ENCODE data around the gene SRMS. TPM values are rescaled to one million over a fixed set of nuclear protein-coding genes. Genes with fewer than 3 reads are reported as not detected.

The SRMS gene
- total RNA-seq, 1 donor = not detected

DNA sequence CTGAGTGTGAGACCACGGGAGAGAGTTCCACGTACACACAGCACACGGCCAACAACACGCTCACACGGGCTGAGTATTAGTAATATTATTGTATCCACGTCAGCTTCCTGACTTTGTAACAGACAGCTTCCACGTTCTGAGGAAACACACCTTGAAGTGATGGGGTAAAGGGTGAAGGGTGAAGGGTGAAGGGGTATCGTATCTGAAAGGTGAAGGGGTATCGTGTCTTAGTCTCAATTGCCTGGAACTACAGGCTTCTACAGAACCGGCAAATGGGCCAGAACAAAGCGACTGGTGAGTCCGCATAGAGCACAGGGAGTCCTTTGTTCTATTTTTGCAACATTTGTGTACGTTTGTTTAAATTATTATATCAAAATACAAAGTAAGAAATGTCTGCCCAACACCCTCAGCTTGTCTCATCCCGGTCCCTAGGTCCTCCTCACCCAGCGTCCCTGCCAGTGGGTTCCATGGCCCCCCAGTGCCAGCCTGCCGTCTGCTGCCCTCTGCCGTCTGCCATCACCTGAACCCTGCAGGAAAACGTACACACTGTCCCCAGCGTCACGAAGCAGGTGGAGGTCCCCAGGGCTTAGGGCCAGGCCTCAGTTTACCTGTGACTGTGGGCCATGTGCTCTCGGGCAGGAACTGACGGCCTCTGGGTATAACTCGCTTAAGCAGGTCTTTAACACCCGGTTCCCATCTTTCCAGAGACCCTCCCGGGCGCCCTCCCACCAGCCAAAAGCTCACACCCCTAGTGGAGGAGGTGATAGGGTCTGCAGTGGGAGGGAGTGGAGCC is 30.9 kb upstream of the SRMS start:
- DNase-seq (ENCODE audit: low read depth) = no peak
- H3K4me3 ChIP-seq (ENCODE audit: low read depth, low read length) = no peak overlapping the region
- TF ChIP-seq, protein P1, sequence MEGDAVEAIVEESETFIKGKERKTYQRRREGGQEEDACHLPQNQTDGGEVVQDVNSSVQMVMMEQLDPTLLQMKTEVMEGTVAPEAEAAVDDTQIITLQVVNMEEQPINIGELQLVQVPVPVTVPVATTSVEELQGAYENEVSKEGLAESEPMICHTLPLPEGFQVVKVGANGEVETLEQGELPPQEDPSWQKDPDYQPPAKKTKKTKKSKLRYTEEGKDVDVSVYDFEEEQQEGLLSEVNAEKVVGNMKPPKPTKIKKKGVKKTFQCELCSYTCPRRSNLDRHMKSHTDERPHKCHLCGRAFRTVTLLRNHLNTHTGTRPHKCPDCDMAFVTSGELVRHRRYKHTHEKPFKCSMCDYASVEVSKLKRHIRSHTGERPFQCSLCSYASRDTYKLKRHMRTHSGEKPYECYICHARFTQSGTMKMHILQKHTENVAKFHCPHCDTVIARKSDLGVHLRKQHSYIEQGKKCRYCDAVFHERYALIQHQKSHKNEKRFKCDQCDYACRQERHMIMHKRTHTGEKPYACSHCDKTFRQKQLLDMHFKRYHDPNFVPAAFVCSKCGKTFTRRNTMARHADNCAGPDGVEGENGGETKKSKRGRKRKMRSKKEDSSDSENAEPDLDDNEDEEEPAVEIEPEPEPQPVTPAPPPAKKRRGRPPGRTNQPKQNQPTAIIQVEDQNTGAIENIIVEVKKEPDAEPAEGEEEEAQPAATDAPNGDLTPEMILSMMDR (IDR thresholded peaks at IDR 0.05; ENCODE audit: insufficient read depth, low read length) = no peak

DNA sequence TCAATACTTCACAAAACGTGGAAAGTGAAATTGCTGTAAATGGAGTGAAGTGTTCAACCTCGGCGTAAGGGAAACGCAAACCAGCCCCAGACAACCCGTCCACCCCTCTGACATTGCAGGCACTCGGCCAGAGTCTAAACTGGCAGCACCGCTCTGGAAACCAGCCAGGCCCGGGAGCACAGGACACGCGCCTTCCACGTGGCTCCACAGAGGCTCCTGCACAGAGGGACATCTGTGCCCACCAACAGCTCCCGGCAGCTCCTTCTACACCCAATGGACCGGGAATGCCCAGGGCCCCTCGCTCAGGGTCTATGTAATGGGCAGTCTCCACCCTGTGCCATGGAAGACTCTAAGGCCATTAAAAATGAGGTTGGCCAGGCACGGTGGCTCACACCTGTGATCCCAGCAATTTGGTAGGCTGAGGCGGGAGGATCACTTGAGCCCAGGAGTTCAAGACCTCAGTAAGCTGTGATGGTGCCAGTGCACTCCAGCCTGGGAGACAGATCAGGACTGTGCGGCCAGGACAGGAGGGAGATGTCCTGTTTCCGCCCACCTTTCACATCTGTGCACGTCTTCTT is 29.9 kb upstream of the SRMS start:
- DNase-seq (ENCODE audit: low read depth) = no peak
- TF ChIP-seq, protein P1 (IDR thresholded peaks at IDR 0.05; ENCODE audit: insufficient read depth, low read length) = no peak
- H3K4me3 ChIP-seq (ENCODE audit: low read depth, low read length) = no peak overlapping the region

DNA sequence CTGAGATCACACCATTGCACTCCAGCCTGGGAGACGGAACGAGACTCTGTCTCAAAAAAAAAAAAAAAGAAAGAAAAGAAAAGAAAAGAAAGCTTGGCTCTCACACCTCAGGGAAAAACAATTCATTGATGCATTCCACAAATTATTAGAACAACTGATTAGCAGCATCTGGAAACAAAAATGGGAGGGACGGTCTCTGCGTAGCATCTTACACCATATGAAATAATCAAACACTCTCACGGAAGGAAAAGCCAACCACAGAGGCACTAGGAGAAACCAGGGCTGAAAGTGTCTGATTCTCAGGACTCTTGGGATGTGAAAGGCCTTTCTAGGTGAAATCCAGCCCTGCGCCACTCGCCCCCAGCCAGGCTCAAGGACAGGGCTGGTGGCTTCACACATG is 28.8 kb upstream of the SRMS start:
- TF ChIP-seq, protein P1 (IDR thresholded peaks at IDR 0.05; ENCODE audit: insufficient read depth, low read length) = no peak
- DNase-seq (ENCODE audit: low read depth) = peak; percentile 36
- no peak overlapping the region for H3K4me3 ChIP-seq (ENCODE audit: low read depth, low read length)

DNA sequence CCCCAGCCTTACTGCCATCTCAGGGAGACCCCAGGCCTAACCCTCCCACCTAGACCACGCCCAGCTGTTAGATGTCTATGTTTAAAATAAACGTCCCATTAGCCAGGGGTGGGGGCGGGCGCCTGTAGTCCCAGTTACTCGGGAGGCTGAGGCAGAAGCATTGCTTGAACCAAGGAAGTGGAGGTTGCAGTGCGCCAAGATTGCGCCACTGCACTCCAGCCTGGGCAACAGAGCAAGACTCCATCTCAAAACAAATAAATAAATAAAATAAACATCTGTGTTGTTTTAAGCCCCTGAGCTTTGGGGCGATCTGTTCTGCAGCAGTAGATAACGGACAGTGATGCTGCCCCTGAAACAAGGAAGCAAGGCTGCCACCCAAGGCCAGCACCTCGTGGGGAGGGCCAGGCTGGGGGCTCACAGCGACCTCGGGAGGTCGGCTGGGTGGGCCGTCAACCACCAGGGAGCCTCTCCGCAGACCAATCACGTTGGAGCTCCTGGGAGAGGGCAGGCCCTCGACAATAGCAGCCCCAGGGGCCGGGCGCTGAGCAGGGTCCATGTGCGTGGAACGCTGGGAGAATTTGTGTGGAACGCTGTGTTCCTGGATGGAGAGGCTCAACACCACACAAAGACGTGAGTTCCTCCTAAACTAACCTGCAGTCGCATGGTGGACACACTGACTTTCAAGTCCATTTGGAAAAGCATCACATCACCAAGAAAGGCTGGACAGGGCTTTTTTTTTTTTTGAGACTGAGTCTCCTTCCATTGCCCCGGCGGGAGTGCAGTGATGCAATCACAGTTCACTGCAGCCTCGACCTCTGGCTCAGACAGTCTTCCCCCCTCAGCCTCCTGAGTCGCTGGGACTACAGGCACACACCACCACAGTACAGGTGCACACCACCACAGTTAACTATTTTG is 27.5 kb upstream of the SRMS start:
- DNase-seq (ENCODE audit: low read depth) = peak; percentile 27
- TF ChIP-seq, protein P1 (IDR thresholded peaks at IDR 0.05; ENCODE audit: insufficient read depth, low read length) = no peak
- no peak overlapping the region for H3K4me3 ChIP-seq (ENCODE audit: low read depth, low read length)

DNA sequence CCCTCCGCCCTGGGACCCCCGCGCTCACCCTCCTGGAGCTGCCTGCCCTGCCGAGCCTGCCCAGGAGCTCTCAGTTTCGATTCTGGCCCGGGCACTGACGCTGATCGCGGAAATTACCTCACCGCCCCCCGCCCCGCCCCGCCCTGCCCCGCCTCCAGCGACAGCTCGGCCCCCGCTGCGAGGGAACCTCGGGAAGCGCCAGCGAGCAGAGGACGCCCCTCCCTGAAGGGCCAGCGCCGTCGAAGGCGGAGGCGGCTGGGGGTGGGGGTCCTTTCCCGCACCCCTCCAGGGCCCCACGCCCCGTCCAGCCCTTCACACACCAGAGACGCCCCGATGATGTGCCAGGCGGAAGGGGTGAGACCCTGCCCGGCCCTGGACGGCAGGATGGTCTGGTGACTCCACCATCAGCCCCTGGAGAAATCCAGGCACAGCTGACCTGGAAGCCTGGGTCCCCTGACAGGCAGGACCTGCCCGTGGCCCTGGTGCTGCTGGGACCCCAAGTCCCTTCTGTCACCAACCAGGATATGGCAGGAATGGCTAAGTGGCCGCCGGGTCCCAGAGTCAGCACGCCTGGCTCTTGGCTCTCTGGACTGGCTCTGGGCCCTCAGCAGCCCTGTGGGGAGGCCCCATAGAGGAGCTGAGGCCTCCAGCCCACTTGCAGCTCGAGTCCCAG is 26.7 kb upstream of the SRMS start, which contains the start of gene HELZ2:
Gene HELZ2, minus strand, starts transcription at position 84 of the 673 bp plus-strand sequence. CDS start 1,854 bp downstream, outside the sequence.
- peak; percentile 48 for DNase-seq (ENCODE audit: low read depth)
- TF ChIP-seq, protein P1 (IDR thresholded peaks at IDR 0.05; ENCODE audit: insufficient read depth, low read length) = no peak
- peak within 1 kb of the TSS; percentile 88 for H3K4me3 ChIP-seq (ENCODE audit: low read depth, low read length)

DNA sequence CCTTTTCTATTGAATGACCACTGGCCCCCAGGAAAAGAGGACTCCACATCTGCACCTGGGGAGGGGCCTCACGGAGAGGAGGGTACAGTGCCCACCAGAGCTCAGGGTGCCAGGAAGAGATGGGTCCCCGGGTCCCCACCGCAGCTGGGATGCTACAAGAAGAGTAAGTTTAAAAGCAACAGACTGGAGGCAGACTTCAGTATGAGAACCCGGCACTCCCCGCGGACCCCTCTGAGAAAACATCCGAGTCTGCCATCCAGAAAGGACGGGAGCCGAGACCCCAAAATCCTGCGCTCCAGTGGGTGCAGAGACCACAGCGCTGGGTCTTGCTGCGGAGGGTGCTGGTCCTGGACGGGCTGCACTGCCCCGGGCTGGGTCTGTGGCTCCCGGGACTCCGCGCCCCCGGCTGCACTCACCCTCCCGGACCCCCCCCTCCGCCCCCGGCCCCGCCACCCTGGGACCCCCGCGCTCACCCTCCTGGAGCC is 26.1 kb upstream of the SRMS start:
- TF ChIP-seq, protein P1 (IDR thresholded peaks at IDR 0.05; ENCODE audit: insufficient read depth, low read length) = no peak
- no peak for DNase-seq (ENCODE audit: low read depth)
- peak overlapping the region; percentile 88 for H3K4me3 ChIP-seq (ENCODE audit: low read depth, low read length)
